ENCODE results near the gene SLC25A21.
"Not testable (repeated sequence)": the region's sequence is repeated elsewhere in the genome, so short reads cannot be mapped to it uniquely, and the experiment has no call there.

- not testable (repeated sequence) for TF ChIP-seq CTCF (IDR thresholded peaks at IDR 0.05; ENCODE audit: low read length); EZH2 (optimal IDR thresholded peaks at IDR 0.05; ENCODE audit: low read depth, low read length)
These were observed 8.5 kb upstream of the SLC25A21 start for GRCh38 chr14:37180886-37181285.

Measured in MM.1S (cell line).